Endothelial cell of umbilical vein (primary cell): ENCODE results near the gene NF1. TPM values are rescaled to one million over a fixed set of nuclear protein-coding genes. Genes with fewer than 3 reads are reported as not detected.

ENCODE experiments used
- BruUV-seq: library from RNA; stranded (reverse); fragments of 400-500 nt; replicated peaks from 2 replicates; lab custom pipeline; 2021; lab: Mats Ljungman, UMichigan
- CTCF ChIA-PET: fragments of 300-600, 350-600 bp; sonication (Branson Sonifier 250); formaldehyde crosslinking; loops from one replicate; lab custom pipeline; 2021; ENCODE audit warnings: antibody characterized with exemption, inconsistent platforms; lab: Charles Lee
- POLR2A ChIA-PET: fragments of 300-600, 350-600 bp; sonication (Branson Sonifier 250); formaldehyde crosslinking; loops from one replicate; lab custom pipeline; 2021; ENCODE audit warnings: antibody characterized with exemption, inconsistent platforms; lab: Charles Lee
- DNase-seq: peaks from one replicate; pipeline ENCODE4 v3.0.0-alpha.2; 2011; ENCODE audit warnings: low read depth, low spot score
- FAIRE-seq: peaks from 2 replicates; lab custom pipeline; 2011; peaks lifted over from hg19 to GRCh38; lab: Jason Lieb, UNC
- H2AFZ ChIP-seq: 2 replicates; pipeline ENCODE4 v1.6.0; 2012; ENCODE audit warnings: low read depth, low read length, control low read depth, inconsistent platforms
- H3K27ac ChIP-seq: 2 replicates; pipeline ENCODE4 v1.5.1; 2011; ENCODE audit warnings: low read depth, mild to moderate bottlenecking, control low read depth, low read length, moderate library complexity; ENCODE audit not compliant: insufficient read depth
- H3K27me3 ChIP-seq, 2 experiments: 2 replicates each; pipeline versions ENCODE4 v1.6.0 to v1.6.1; 2011; ENCODE audit warnings: low read length in 2 of 2, mixed read lengths in 1 of 2; ENCODE audit not compliant: control insufficient read depth in 2 of 2, insufficient read depth in 2 of 2
- H3K36me3 ChIP-seq, 2 experiments: 2 replicates in 1 of 2; 3 replicates in 1 of 2; pipeline ENCODE4 v1.5.1; 2011; ENCODE audit warnings: low read length in 2 of 2, mild to moderate bottlenecking in 1 of 2, moderate library complexity in 1 of 2; ENCODE audit not compliant: control insufficient read depth in 2 of 2, insufficient read depth in 2 of 2; ENCODE audit errors: extremely low read depth in 1 of 2
- H3K4me1 ChIP-seq: 3 replicates; pipeline ENCODE4 v1.5.1; 2011; ENCODE audit warnings: mild to moderate bottlenecking, low read length; ENCODE audit not compliant: control insufficient read depth, insufficient read depth; ENCODE audit errors: extremely low read depth
- H3K4me2 ChIP-seq: 2 replicates; pipeline ENCODE4 v1.6.1; 2011; ENCODE audit warnings: low read length, control low read depth, mixed read lengths; ENCODE audit not compliant: insufficient read depth
- H3K4me3 ChIP-seq, 3 experiments: fragments of 200-600 bp in 1 of 3; sonication (generic), shearing (Covaris generic) in 1 of 3; replicated peaks in 1 of 3; 2 replicates each; pipeline ENCODE4 v1.5.1; 2011 to 2016; ENCODE audit warnings: control low read depth in 3 of 3, low read length in 3 of 3, mild to moderate bottlenecking in 2 of 3, inconsistent platforms in 1 of 3, low read depth in 1 of 3, moderate library complexity in 1 of 3; ENCODE audit not compliant: insufficient read depth in 1 of 3
- H3K79me2 ChIP-seq: 2 replicates; pipeline ENCODE4 v1.6.0; 2012; ENCODE audit warnings: low read length, inconsistent platforms; ENCODE audit not compliant: control insufficient read depth, insufficient read depth
- H3K9ac ChIP-seq: replicated peaks from 2 replicates; pipeline ENCODE3; 2011; ENCODE audit warnings: low read length, control low read depth; ENCODE audit not compliant: insufficient read depth; ENCODE audit errors: extremely low read depth
- H3K9me1 ChIP-seq: replicated peaks from 3 replicates; pipeline ENCODE4 v1.6.0; 2011; ENCODE audit warnings: mild to moderate bottlenecking, low read length; ENCODE audit not compliant: control insufficient read depth, insufficient read depth; ENCODE audit errors: extremely low read depth
- H3K9me3 ChIP-seq: replicated peaks from 2 replicates; pipeline ENCODE4 v1.5.1; 2012; ENCODE audit warnings: low read length, inconsistent platforms; ENCODE audit not compliant: control insufficient read depth, insufficient read depth
- H4K20me1 ChIP-seq: replicated peaks from 2 replicates; pipeline ENCODE3; 2011; ENCODE audit warnings: mild to moderate bottlenecking, low read length; ENCODE audit not compliant: control insufficient read depth, insufficient read depth; ENCODE audit errors: extremely low read depth
- GATA2 ChIP-seq: IDR thresholded peaks from 2 replicates; pipeline ENCODE4 v1.7.0; 2011; ENCODE audit warnings: low read depth, mild to moderate bottlenecking, moderate library complexity, mixed read lengths, low read length; ENCODE audit not compliant: insufficient read length, insufficient read depth
- MYC ChIP-seq: IDR thresholded peaks from one replicate; pipeline ENCODE4 v1.6.1; 2011; ENCODE audit warnings: mild to moderate bottlenecking, low read depth, low read length
- POLR2A ChIP-seq: IDR thresholded peaks from 2 replicates; pipeline ENCODE4 v1.6.1; 2012; ENCODE audit warnings: low read depth, mild to moderate bottlenecking, control low read depth, low read length
- POLR2AphosphoS5 ChIP-seq: IDR thresholded peaks from 2 replicates; pipeline ENCODE4 v1.6.1; 2012; ENCODE audit warnings: low read depth, mild to moderate bottlenecking, control low read depth, low read length, moderate library complexity; ENCODE audit not compliant: insufficient read depth
- dilution Hi-C: fragments of 300-500 bp; cut with MboI; formaldehyde crosslinking; loops from one replicate; pipeline ENCODE4 v1.15.0; 2019; ENCODE audit warnings: low sequenced_read_pairs; ENCODE audit not compliant: extremely low pct_ligation_motif_present
- intact Hi-C: fragments of 100-400 bp; cut with micrococcal nuclease; formaldehyde crosslinking; loops from one replicate; pipeline ENCODE4 v1.10.0; 2022
- polyA plus RNA-seq, 4 experiments: library from polyadenylated mRNA; depleted of rRNA in 3 of 4; stranded (reverse) in 3 of 4; unstranded in 1 of 4; fragments of >200 nt; gene quantifications; 2 replicates each; pipeline versions ENCODE4 v1.2.1 to v1.2.3, GENCODE V29; 2011 to 2012; ENCODE audit warnings: missing spikeins in 1 of 4
- total RNA-seq: library from RNA; stranded (reverse); gene quantifications from 2 replicates; pipeline ENCODE4 v1.2.3, GENCODE V29; 2021
- TF ChIP-seq, protein P1 (sequence below), 2 donors: IDR thresholded peaks; 1 replicate in 1 of 2; 2 replicates in 1 of 2; pipeline ENCODE4 v1.5.1; 2011; ENCODE audit warnings: low read length in 2 of 2, mild to moderate bottlenecking in 2 of 2, moderate library complexity in 2 of 2, control low read depth in 1 of 2, inconsistent platforms in 1 of 2, low read depth in 1 of 2; ENCODE audit not compliant: insufficient read depth in 1 of 2; ENCODE audit errors: extremely low read depth in 1 of 2

The NF1 gene
- total and polyA plus RNA-seq, 2 donors (not counting 3 experiments of a cell fraction or from before 2014, with no cell fraction given): 13.7 to 42.4 TPM

DNA sequence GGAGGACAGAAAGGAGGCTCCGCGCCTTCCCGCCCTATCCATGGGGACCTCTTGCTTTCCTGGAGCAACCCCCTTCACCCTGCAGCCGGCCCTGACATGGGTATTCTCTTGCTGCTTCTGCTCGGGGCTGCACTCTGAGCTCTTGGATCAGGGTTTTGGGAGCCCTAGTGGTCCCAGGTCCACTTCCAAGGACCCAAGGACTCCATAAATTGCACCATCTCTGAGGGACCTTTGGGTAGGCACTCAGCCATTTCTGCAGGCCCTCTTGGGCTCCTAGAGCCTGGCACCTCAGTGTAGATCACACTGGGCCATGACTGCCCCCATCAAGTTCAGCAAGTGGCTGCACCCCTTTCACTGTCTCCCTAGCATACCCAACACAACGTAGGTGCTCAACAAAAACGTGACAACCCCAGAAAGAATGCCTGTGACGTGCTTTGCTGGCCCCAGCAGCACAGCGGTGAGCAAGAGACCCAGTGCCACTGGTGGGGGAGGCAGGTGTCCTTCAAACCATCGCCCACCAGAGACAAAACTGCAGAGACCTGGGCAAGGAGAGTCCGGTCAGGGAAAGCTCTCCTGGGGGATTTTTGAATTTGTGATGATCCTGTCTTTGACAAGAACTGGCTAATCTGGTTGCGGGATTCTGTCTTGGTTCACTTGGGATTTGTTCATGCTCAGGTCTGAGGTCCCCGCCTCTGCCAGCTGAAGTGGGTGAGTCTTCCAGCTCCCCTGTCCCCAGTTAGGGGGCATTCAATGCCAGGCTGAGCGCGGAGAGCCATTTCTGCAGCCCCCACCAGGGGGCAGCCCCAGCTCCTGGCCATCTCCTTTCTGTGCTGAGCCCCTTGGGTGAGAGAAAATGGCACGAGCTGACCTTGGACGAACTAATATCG lies 294.2 kb downstream of the NF1 start:
- no peaks in the 10 kb centered on the region for H3K9me1 ChIP-seq
- ChIA-PET POLR2A (no interaction called here), CTCF (interaction anchor here (0.6 to 2.9 kb wide), 33 partner anchors 9 to 750 kb away, joined by 3 to 92 read pairs (median 3); no protein-coding TSS in a partner anchor)
- no peaks in the 10 kb centered on the region for H3K79me2 ChIP-seq
- dilution Hi-C loops (no loop called here), intact Hi-C loops (loop anchor here (1.0 to 2.0 kb wide), 2 partner anchors 136 to 454 kb away; no protein-coding TSS in a partner anchor)
- no TSS peak for BruUV-seq
- H3K4me3 ChIP-seq: no peak overlapping the region
- H3K27me3 ChIP-seq: peaks cover 13 to 17% of the 10 kb centered on the region in 2 experiments
- H3K4me1 ChIP-seq: no peaks in the 10 kb centered on the region
- no peak overlapping the region for H2AFZ ChIP-seq
- FAIRE-seq (peak; percentile 75), DNase-seq (peak; percentile 32)
- H3K27ac ChIP-seq: no peak overlapping the region
- TF ChIP-seq, protein P1, sequence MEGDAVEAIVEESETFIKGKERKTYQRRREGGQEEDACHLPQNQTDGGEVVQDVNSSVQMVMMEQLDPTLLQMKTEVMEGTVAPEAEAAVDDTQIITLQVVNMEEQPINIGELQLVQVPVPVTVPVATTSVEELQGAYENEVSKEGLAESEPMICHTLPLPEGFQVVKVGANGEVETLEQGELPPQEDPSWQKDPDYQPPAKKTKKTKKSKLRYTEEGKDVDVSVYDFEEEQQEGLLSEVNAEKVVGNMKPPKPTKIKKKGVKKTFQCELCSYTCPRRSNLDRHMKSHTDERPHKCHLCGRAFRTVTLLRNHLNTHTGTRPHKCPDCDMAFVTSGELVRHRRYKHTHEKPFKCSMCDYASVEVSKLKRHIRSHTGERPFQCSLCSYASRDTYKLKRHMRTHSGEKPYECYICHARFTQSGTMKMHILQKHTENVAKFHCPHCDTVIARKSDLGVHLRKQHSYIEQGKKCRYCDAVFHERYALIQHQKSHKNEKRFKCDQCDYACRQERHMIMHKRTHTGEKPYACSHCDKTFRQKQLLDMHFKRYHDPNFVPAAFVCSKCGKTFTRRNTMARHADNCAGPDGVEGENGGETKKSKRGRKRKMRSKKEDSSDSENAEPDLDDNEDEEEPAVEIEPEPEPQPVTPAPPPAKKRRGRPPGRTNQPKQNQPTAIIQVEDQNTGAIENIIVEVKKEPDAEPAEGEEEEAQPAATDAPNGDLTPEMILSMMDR (IDR thresholded peaks at IDR 0.05; ENCODE audit: extremely low read depth in 1 of 2, insufficient read depth in 1 of 2, low read depth in 1 of 2, low read length in 2 of 2): peak; percentile 78 to 90
- TF ChIP-seq POLR2A (no peak), MYC (no peak), GATA2 (no peak), POLR2AphosphoS5 (no peak)
- no peak overlapping the region for H3K4me2 ChIP-seq
- H3K36me3 ChIP-seq: no peaks in the 10 kb centered on the region
- no peaks in the 10 kb centered on the region for H4K20me1 ChIP-seq
- H3K9me3 ChIP-seq: no peaks in the 10 kb centered on the region
- no peak overlapping the region for H3K9ac ChIP-seq
